WTC11 (cell line): Measurements from ENCODE around the gene STIM2. TPM values are rescaled to one million over a fixed set of nuclear protein-coding genes. Genes with fewer than 3 reads are reported as not detected.

Source experiments
- ATAC-seq: fragments of 200-7000 bp; cut with Tn5 transposase; 2 replicates; pipeline ENCODE4 v1.10.0; 2021; ENCODE audit warnings: mild to moderate bottlenecking, moderate library complexity
- CTCF ChIA-PET: fragments of 300-600 bp; sonication (Branson Sonifier 250); formaldehyde crosslinking; loops from one replicate; lab custom pipeline; 2021; ENCODE audit warnings: antibody characterized with exemption; lab: Charles Lee
- POLR2A ChIA-PET: fragments of 350-600 bp; sonication (Branson Sonifier 250); formaldehyde crosslinking; loops from one replicate; lab custom pipeline; 2021; ENCODE audit warnings: antibody characterized with exemption; lab: Charles Lee
- DNase-seq: peaks from one replicate; pipeline ENCODE4 v3.0.0; 2021; ENCODE audit warnings: low spot score
- H3K27ac Mint-ChIP-seq: 2 replicates; pipeline ENCODE4 v1.8.0; 2021; ENCODE audit warnings: mixed read lengths
- H3K27me3 Mint-ChIP-seq: 2 replicates; pipeline ENCODE4 v1.8.0; 2021; ENCODE audit warnings: low read depth, mild to moderate bottlenecking, moderate library complexity, mixed read lengths
- H3K36me3 Mint-ChIP-seq: 2 replicates; pipeline ENCODE4 v1.8.0; 2021; ENCODE audit warnings: mixed read lengths
- H3K4me1 Mint-ChIP-seq: 2 replicates; pipeline ENCODE4 v1.8.0; 2022; ENCODE audit warnings: mixed read lengths
- H3K4me3 Mint-ChIP-seq: 2 replicates; pipeline ENCODE4 v1.8.0; 2021; ENCODE audit warnings: mild to moderate bottlenecking, moderate library complexity, mixed read lengths
- H3K9me3 Mint-ChIP-seq: 2 replicates; pipeline ENCODE4 v1.8.0; 2021; ENCODE audit warnings: mixed read lengths
- ATF1 ChIP-seq: sonication (generic); formaldehyde crosslinking; IDR thresholded peaks from 2 replicates; pipeline ENCODE4 v1.8.1; 2023; ENCODE audit warnings: mild to moderate bottlenecking, moderate library complexity, missing genetic modification reagents
- CREB1 ChIP-seq: sonication (generic); formaldehyde crosslinking; IDR thresholded peaks from 2 replicates; pipeline ENCODE4 v1.8.0; 2023; ENCODE audit warnings: mild to moderate bottlenecking, missing genetic modification reagents
- CTCF ChIP-seq: fragments of 200-600 bp; IDR thresholded peaks from 2 replicates; pipeline ENCODE4 v1.8.0; 2022; ENCODE audit warnings: antibody characterized with exemption
- E2F1 ChIP-seq: sonication (generic); formaldehyde crosslinking; IDR thresholded peaks from 2 replicates; pipeline ENCODE4 v1.8.0; 2022; ENCODE audit warnings: mild to moderate bottlenecking, missing genetic modification reagents
- ETV6 ChIP-seq: sonication (generic); formaldehyde crosslinking; IDR thresholded peaks from 2 replicates; pipeline ENCODE4 v1.8.1; 2022; ENCODE audit warnings: mild to moderate bottlenecking, missing genetic modification reagents
- FOXJ3 ChIP-seq: sonication (generic); formaldehyde crosslinking; IDR thresholded peaks from 2 replicates; pipeline ENCODE4 v1.9.0; 2021; ENCODE audit warnings: missing genetic modification reagents, mild to moderate bottlenecking, borderline replicate concordance
- FOXK1 ChIP-seq: sonication (generic); formaldehyde crosslinking; IDR thresholded peaks from 2 replicates; pipeline ENCODE4 v1.8.0; 2022; ENCODE audit warnings: mild to moderate bottlenecking, moderate library complexity, missing genetic modification reagents
- FOXP4 ChIP-seq: sonication (generic); formaldehyde crosslinking; IDR thresholded peaks from 2 replicates; pipeline ENCODE4 v1.8.0; 2022; ENCODE audit warnings: mild to moderate bottlenecking, missing genetic modification reagents
- GRHL2 ChIP-seq: fragments of 250-450 bp; sonication (Bioruptor Pico); IDR thresholded peaks from 2 replicates; pipeline ENCODE4 v1.8.0; 2022; ENCODE audit warnings: mild to moderate bottlenecking, moderate library complexity; ENCODE audit not compliant: insufficient replicate concordance, severe bottlenecking
- JUN ChIP-seq: sonication (generic); formaldehyde crosslinking; IDR thresholded peaks from 2 replicates; pipeline ENCODE4 v1.8.0; 2023; ENCODE audit warnings: mild to moderate bottlenecking, missing genetic modification reagents
- MAX ChIP-seq: sonication (generic); formaldehyde crosslinking; IDR thresholded peaks from 2 replicates; pipeline ENCODE4 v1.8.0; 2022; ENCODE audit warnings: mild to moderate bottlenecking, missing genetic modification reagents
- MYBL2 ChIP-seq: sonication (generic); formaldehyde crosslinking; IDR thresholded peaks from 2 replicates; pipeline ENCODE4 v1.8.1; 2023; ENCODE audit warnings: mild to moderate bottlenecking, moderate library complexity, missing genetic modification reagents
- NFE2L1 ChIP-seq: sonication (generic); formaldehyde crosslinking; IDR thresholded peaks from 2 replicates; pipeline ENCODE4 v1.8.1; 2023; ENCODE audit warnings: missing genetic modification reagents
- NFYB ChIP-seq: sonication (generic); formaldehyde crosslinking; conservative IDR thresholded peaks from 2 replicates; pipeline ENCODE4 v1.8.0; 2022; ENCODE audit warnings: low read depth, missing genetic modification reagents
- NR1H2 ChIP-seq: sonication (generic); formaldehyde crosslinking; IDR thresholded peaks from 2 replicates; pipeline ENCODE4 v1.9.0; 2021; ENCODE audit warnings: mild to moderate bottlenecking, moderate library complexity, missing genetic modification reagents
- OVOL2 ChIP-seq: fragments of 250-450 bp; sonication (Bioruptor Pico); IDR thresholded peaks from 2 replicates; pipeline ENCODE4 v1.9.0; 2021; ENCODE audit warnings: mild to moderate bottlenecking, borderline replicate concordance
- PREB ChIP-seq: sonication (generic); formaldehyde crosslinking; IDR thresholded peaks from 2 replicates; pipeline ENCODE4 v1.8.1; 2022; ENCODE audit warnings: mild to moderate bottlenecking, missing genetic modification reagents, moderate library complexity, borderline replicate concordance
- PRRX2 ChIP-seq: fragments of 250-450 bp; sonication (Bioruptor Pico); IDR thresholded peaks from 2 replicates; pipeline ENCODE4 v1.8.0; 2021; ENCODE audit warnings: mild to moderate bottlenecking
- RORB ChIP-seq: fragments of 250-450 bp; sonication (Bioruptor Pico); IDR thresholded peaks from 2 replicates; pipeline ENCODE4 v1.9.0; 2021; ENCODE audit warnings: mild to moderate bottlenecking
- SMAD4 ChIP-seq: sonication (generic); formaldehyde crosslinking; IDR thresholded peaks from 2 replicates; pipeline ENCODE4 v1.8.0; 2022; ENCODE audit warnings: mild to moderate bottlenecking, missing genetic modification reagents
- STAT6 ChIP-seq: sonication (generic); formaldehyde crosslinking; conservative IDR thresholded peaks from 2 replicates; pipeline ENCODE4 v1.8.1; 2023; ENCODE audit warnings: mild to moderate bottlenecking, low read depth, missing genetic modification reagents, moderate library complexity
- TEAD1 ChIP-seq: sonication (generic); formaldehyde crosslinking; IDR thresholded peaks from 2 replicates; pipeline ENCODE4 v1.8.0; 2022; ENCODE audit warnings: mild to moderate bottlenecking, missing genetic modification reagents
- USF1 ChIP-seq: sonication (generic); formaldehyde crosslinking; IDR thresholded peaks from 2 replicates; pipeline ENCODE4 v1.8.0; 2022; ENCODE audit warnings: mild to moderate bottlenecking, missing genetic modification reagents
- ZNF121 ChIP-seq: sonication (generic); formaldehyde crosslinking; IDR thresholded peaks from 2 replicates; pipeline ENCODE4 v1.8.0; 2023; ENCODE audit warnings: missing genetic modification reagents
- ZNF232 ChIP-seq: sonication (generic); formaldehyde crosslinking; IDR thresholded peaks from 2 replicates; pipeline ENCODE4 v1.8.0; 2022; ENCODE audit warnings: mild to moderate bottlenecking, missing genetic modification reagents
- ZNF512 ChIP-seq: sonication (generic); formaldehyde crosslinking; IDR thresholded peaks from 2 replicates; pipeline ENCODE4 v1.8.1; 2022; ENCODE audit warnings: missing genetic modification reagents, borderline replicate concordance
- ZNF671 ChIP-seq: fragments of 250-450 bp; sonication (Bioruptor Pico); IDR thresholded peaks from 2 replicates; pipeline ENCODE4 v1.8.0; 2021; ENCODE audit warnings: mild to moderate bottlenecking
- total RNA-seq: library from RNA; stranded (reverse); gene quantifications from 3 replicates; pipeline ENCODE4 v1.2.3, GENCODE V29; 2021

Gene STIM2
- total RNA-seq, 1 experiment from 2014 or later, result 22.4 TPM

- peaks cover 15% of the 10 kb centered on the region for H3K4me1 Mint-ChIP-seq
- no peaks in the 10 kb centered on the region for H3K36me3 Mint-ChIP-seq
- no peak overlapping the region for H3K27ac Mint-ChIP-seq
- no peaks in the 10 kb centered on the region for H3K9me3 Mint-ChIP-seq
- ATAC-seq, result no peak
- POLR2A ChIA-PET, result interaction anchor here (0.7 kb wide), 1 partner anchor 375 kb away, joined by 3 read pairs; no protein-coding TSS in a partner anchor
- TF ChIP-seq FOXK1 (CRISPR knock-in tag) (no peak), PREB (CRISPR knock-in tag) (no peak), NR1H2 (CRISPR knock-in tag) (no peak), GRHL2 (CRISPR knock-in tag) (no peak), FOXP4 (CRISPR knock-in tag) (no peak), ETV6 (CRISPR knock-in tag) (no peak), CREB1 (no peak), MAX (CRISPR knock-in tag) (no peak), CTCF (no peak), ZNF121 (CRISPR knock-in tag) (no peak), PRRX2 (CRISPR knock-in tag) (no peak), SMAD4 (CRISPR knock-in tag) (no peak), USF1 (CRISPR knock-in tag) (no peak), JUN (CRISPR knock-in tag) (no peak), TEAD1 (no peak), OVOL2 (CRISPR knock-in tag) (no peak)
- no peak overlapping the region for H3K4me3 Mint-ChIP-seq
- DNase-seq, result no peak
- CTCF ChIA-PET, result no interaction called here
- no peaks in the 10 kb centered on the region for H3K27me3 Mint-ChIP-seq
These were observed 19.9 kb upstream of the STIM2 start for GRCh38 chr4:26840786-26841185.

GRCh38 chr4:26842911-26843310 is 17.7 kb upstream of the STIM2 start:
- ChIA-PET CTCF (no interaction called here), POLR2A (no interaction called here)
- no peak for DNase-seq
- Mint-ChIP-seq H3K4me1 (peaks cover 15% of the 10 kb centered on the region), H3K4me3 (no peak overlapping the region), H3K36me3 (no peaks in the 10 kb centered on the region), H3K9me3 (no peaks in the 10 kb centered on the region), H3K27ac (no peak overlapping the region), H3K27me3 (no peaks in the 10 kb centered on the region)
- ATAC-seq, result no peak
- no peak for TF ChIP-seq SMAD4 (CRISPR knock-in tag)
- TF ChIP-seq STAT6 (CRISPR knock-in tag), result no peak
- TF ChIP-seq MYBL2, result no peak
- no peak for TF ChIP-seq ATF1 (CRISPR knock-in tag)
- no peak for TF ChIP-seq ZNF671 (CRISPR knock-in tag)
- TF ChIP-seq ZNF232 (CRISPR knock-in tag), result no peak
- no peak for TF ChIP-seq RORB (CRISPR knock-in tag)
- TF ChIP-seq ZNF512 (CRISPR knock-in tag), result no peak
- no peak for TF ChIP-seq NFYB (CRISPR knock-in tag)
- TF ChIP-seq NFE2L1, result no peak
- TF ChIP-seq E2F1 (CRISPR knock-in tag), result no peak
- no peak for TF ChIP-seq FOXJ3 (CRISPR knock-in tag)
- TF ChIP-seq ETV6 (CRISPR knock-in tag), result no peak
